OCI-LY3 (cell line): ENCODE data around the gene XCL2.

Experiments
- H2AFZ ChIP-seq: fragments of 200-600, 300-600 bp; shearing (Covaris generic); 2 replicates; pipeline ENCODE4 v1.6.0; 2014; ENCODE audit warnings: antibody characterized with exemption, low read depth, low read length
- H3K27ac ChIP-seq: fragments of 200-600, 300-600 bp; sonication (generic); 2 replicates; pipeline ENCODE4 v1.5.1; 2014; ENCODE audit warnings: mild to moderate bottlenecking, low read length, moderate library complexity, mixed read lengths
- H3K27me3 ChIP-seq: fragments of 200-600, 300-600 bp; sonication (generic); 2 replicates; pipeline ENCODE4 v1.6.1; 2014; ENCODE audit warnings: low read depth, low read length, mixed read lengths
- H3K36me3 ChIP-seq: fragments of 200-600, 300-600 bp; sonication (generic); replicated peaks from 2 replicates; pipeline ENCODE3; 2014; ENCODE audit warnings: low read depth, low read length, mixed read lengths
- H3K4me1 ChIP-seq: fragments of 300-600, 200-600 bp; sonication (generic); 2 replicates; pipeline ENCODE4 v1.6.1; 2014; ENCODE audit warnings: low read length, mixed read lengths
- H3K4me2 ChIP-seq: fragments of 200-600, 300-600 bp; sonication (generic); 2 replicates; pipeline ENCODE4 v1.6.1; 2014; ENCODE audit warnings: low read length, mixed read lengths
- H3K4me3 ChIP-seq: fragments of 300-600, 200-600 bp; sonication (generic); 2 replicates; pipeline ENCODE4 v1.5.1; 2014; ENCODE audit warnings: antibody characterized with exemption, mild to moderate bottlenecking, low read length, moderate library complexity
- H3K79me2 ChIP-seq: fragments of 300-600, 200-600 bp; shearing (Covaris generic); 2 replicates; pipeline ENCODE4 v1.6.1; 2014; ENCODE audit warnings: mild to moderate bottlenecking, low read length, mixed read lengths
- H3K9ac ChIP-seq: fragments of 300-600, 200-600 bp; shearing (Covaris generic); 2 replicates; pipeline ENCODE4 v1.6.0; 2014; ENCODE audit warnings: mild to moderate bottlenecking, low read length, moderate library complexity
- H3K9me3 ChIP-seq: fragments of 200-600, 300-600 bp; shearing (Covaris generic); 2 replicates; pipeline ENCODE4 v1.6.1; 2014; ENCODE audit warnings: low read length, mixed read lengths; ENCODE audit not compliant: insufficient read depth
- H4K20me1 ChIP-seq: fragments of 200-600, 300-600 bp; sonication (generic); 2 replicates; pipeline ENCODE4 v1.6.1; 2016; ENCODE audit warnings: low read length, mixed read lengths; ENCODE audit not compliant: insufficient read depth
- EZH2phosphoT487 ChIP-seq: fragments of 200-600 bp; shearing (Covaris generic); IDR thresholded peaks from 2 replicates; pipeline ENCODE4 v1.6.1; 2018; ENCODE audit warnings: antibody characterized with exemption, mixed run types, low read depth
- TF ChIP-seq, protein P1 (sequence below): fragments of 200-600, 300-600 bp; sonication (generic); IDR thresholded peaks from 2 replicates; pipeline ENCODE4 v1.5.1; 2014; ENCODE audit warnings: antibody characterized with exemption, low read length, low read depth

The XCL2 gene

DNA sequence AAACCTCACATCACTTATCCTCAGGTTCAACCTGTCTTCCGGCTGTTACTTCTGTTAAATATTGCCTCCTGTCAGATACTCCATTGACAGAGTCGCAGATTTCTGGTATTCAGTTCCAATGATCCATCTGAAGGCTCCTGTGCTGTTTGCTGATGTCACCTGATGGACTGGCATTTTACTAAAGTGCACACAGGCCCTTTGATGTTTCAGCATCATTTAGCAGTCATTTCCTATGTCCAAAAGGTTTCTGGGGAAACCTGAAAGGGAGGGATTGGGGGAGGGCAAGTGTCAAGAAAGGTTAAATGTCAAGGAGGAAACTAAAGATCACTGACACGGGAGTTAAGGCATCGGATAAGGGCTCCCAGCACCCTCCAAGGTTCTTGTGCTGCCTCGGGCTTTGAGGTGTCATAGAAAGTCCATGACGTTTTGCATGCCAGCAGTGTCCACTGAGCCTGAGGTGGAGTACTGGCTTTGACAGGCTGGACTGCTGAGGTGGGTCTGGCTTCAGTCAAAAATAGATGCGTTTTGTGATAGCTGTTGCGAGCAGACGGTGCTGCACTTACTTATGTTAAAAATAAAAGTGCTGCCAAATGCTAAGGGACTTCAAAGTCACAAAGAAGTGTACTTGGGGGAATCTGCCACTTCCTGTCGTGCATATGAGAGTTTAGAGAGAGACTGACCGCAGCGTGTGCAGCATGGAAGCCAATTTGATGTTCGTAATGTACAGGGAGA lies 30.8 kb downstream of the XCL2 start:
- H2AFZ ChIP-seq: no peak overlapping the region

DNA sequence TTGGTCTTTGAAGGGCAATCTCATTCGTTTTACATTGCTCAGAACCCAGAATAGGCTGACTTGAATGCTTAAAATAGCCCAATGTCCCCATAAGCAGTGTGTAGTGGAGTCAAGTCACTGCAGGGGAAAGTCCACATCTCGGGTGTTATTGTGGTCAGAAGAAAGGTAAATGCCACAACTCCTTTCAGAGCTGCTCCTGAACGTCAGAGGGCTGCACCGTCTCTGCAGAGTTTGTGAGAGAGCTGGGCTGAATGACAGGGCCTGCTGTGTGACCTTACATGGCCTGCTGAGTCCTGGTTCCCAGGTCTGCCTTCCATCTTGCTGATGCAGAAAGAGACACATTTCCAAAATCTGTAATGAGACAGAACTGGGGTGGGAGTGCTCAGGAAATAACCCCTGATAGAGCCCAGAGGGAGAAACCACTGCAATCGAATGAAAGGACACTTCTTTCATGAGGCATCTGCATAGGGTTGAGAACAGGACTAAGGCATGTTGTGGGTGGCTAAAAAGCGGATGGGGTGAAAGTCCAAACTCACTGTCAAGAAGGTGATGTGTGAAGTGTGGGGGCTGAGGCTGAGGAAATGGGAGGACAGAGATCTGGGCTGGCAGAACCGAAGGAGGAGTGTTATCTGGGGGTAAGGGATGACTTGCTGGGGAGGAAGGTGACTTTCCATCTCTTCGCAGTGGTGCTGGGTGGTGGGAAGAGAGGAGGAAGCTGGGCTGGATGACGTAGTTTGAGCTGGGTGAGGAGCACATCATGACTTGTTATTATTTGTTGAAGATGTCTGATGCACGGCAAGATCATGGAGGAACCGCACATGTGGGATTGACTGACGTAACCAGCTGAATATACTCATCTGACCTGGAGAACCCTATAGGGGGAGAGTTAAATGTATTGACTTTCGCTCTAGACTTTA lies 33.7 kb downstream of the XCL2 start:
- H3K27ac ChIP-seq: no peak overlapping the region
- no peaks in the 10 kb centered on the region for H3K79me2 ChIP-seq
- H3K9ac ChIP-seq: no peak overlapping the region
- H3K4me1 ChIP-seq: no peaks in the 10 kb centered on the region
- no peaks in the 10 kb centered on the region for H3K36me3 ChIP-seq
- H3K9me3 ChIP-seq: no peaks in the 10 kb centered on the region
- H2AFZ ChIP-seq: no peak overlapping the region
- H3K4me3 ChIP-seq: no peak overlapping the region
- no peak for TF ChIP-seq EZH2phosphoT487
- TF ChIP-seq, protein P1, sequence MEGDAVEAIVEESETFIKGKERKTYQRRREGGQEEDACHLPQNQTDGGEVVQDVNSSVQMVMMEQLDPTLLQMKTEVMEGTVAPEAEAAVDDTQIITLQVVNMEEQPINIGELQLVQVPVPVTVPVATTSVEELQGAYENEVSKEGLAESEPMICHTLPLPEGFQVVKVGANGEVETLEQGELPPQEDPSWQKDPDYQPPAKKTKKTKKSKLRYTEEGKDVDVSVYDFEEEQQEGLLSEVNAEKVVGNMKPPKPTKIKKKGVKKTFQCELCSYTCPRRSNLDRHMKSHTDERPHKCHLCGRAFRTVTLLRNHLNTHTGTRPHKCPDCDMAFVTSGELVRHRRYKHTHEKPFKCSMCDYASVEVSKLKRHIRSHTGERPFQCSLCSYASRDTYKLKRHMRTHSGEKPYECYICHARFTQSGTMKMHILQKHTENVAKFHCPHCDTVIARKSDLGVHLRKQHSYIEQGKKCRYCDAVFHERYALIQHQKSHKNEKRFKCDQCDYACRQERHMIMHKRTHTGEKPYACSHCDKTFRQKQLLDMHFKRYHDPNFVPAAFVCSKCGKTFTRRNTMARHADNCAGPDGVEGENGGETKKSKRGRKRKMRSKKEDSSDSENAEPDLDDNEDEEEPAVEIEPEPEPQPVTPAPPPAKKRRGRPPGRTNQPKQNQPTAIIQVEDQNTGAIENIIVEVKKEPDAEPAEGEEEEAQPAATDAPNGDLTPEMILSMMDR: no peak
- no peaks in the 10 kb centered on the region for H4K20me1 ChIP-seq
- no peaks in the 10 kb centered on the region for H3K27me3 ChIP-seq
- no peak overlapping the region for H3K4me2 ChIP-seq

More for the DNA sequence above, 30.8 kb downstream of the XCL2 start:
- H3K27ac ChIP-seq: no peak overlapping the region
- TF ChIP-seq, protein P1: no peak
- no peak for TF ChIP-seq EZH2phosphoT487
- no peaks in the 10 kb centered on the region for H3K36me3 ChIP-seq
- no peaks in the 10 kb centered on the region for H3K9me3 ChIP-seq
- H4K20me1 ChIP-seq: no peaks in the 10 kb centered on the region
- H3K27me3 ChIP-seq: no peaks in the 10 kb centered on the region
- no peak overlapping the region for H3K4me3 ChIP-seq
- no peak overlapping the region for H3K9ac ChIP-seq
- no peak overlapping the region for H3K4me2 ChIP-seq
- no peaks in the 10 kb centered on the region for H3K79me2 ChIP-seq
- H3K4me1 ChIP-seq: no peaks in the 10 kb centered on the region

DNA sequence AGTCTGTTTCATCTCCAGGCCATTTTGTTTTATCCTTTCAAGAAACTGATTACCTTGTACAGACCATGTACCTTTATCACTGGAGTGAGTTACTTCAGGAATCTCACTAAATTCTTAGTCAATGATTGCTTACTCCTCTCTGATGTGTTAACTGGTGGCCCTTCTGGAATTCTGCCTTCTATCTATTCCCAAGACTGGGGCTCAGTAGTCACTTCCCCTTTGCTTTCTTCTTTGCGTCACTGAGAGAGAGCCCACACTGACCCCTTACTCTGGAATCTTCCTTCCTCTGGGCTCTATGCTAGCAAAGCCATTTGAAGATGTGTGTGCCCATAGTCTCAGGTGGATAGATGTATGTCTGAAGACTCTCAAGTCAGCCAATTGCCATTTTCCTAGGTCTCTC lies 34.6 kb downstream of the XCL2 start:
- no peak overlapping the region for H3K27ac ChIP-seq
- peaks cover 8% of the 10 kb centered on the region for H3K4me1 ChIP-seq
- TF ChIP-seq, protein P1: no peak
- TF ChIP-seq EZH2phosphoT487: no peak
- no peaks in the 10 kb centered on the region for H3K9me3 ChIP-seq
- no peak overlapping the region for H3K9ac ChIP-seq
- no peaks in the 10 kb centered on the region for H3K36me3 ChIP-seq
- no peak overlapping the region for H3K4me3 ChIP-seq
- no peak overlapping the region for H3K4me2 ChIP-seq
- H2AFZ ChIP-seq: no peak overlapping the region
- no peaks in the 10 kb centered on the region for H3K27me3 ChIP-seq
- H4K20me1 ChIP-seq: no peaks in the 10 kb centered on the region
- no peaks in the 10 kb centered on the region for H3K79me2 ChIP-seq

DNA sequence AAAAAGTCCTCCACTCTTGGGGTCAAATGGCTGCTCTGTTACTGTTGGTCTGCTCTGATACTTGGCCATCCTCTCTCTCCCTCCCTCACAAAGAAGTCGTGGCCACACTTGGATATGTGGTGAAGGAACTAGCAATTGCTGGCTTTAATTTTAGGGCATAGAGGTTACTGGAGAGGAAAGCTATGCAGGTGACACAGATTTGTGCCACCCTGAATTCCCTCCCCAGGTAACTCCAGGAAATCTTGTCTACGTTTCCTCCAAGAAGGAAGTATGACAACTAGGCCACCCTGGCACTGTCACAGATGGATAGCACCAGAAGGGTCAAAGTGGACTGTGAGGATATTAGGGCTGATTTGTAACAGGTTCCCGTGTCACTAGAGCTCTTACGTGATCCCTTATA lies 36.0 kb downstream of the XCL2 start:
- H3K79me2 ChIP-seq: no peaks in the 10 kb centered on the region
- H3K36me3 ChIP-seq: no peaks in the 10 kb centered on the region
- no peaks in the 10 kb centered on the region for H4K20me1 ChIP-seq
- no peak for TF ChIP-seq EZH2phosphoT487
- TF ChIP-seq, protein P1: no peak
- H3K9ac ChIP-seq: no peak overlapping the region
- H3K27me3 ChIP-seq: no peaks in the 10 kb centered on the region
- H3K4me3 ChIP-seq: no peak overlapping the region
- no peak overlapping the region for H3K4me2 ChIP-seq
- no peaks in the 10 kb centered on the region for H3K9me3 ChIP-seq
- H3K4me1 ChIP-seq: peaks cover 17% of the 10 kb centered on the region
- H2AFZ ChIP-seq: no peak overlapping the region
- H3K27ac ChIP-seq: no peak overlapping the region
